ENCODE results near the gene DYNLL2.
A peak's percentile ranks its signal among the peaks of the same experiment; 100 is the strongest.
"Not testable (repeated sequence)": the region's sequence is repeated elsewhere in the genome, so short reads cannot be mapped to it uniquely, and the experiment has no call there.

Gene DYNLL2

GRCh38 chr17:58107306-58107705 lies 24.1 kb downstream of the DYNLL2 start:
- DNase-seq, result no peak

GRCh38 chr17:58109197-58109596 lies 26.0 kb downstream of the DYNLL2 start:
- no peak for DNase-seq

GRCh38 chr17:58110012-58110411 lies 26.8 kb downstream of the DYNLL2 start:
- no peak for DNase-seq

- no peak for DNase-seq
These were observed 28.5 kb downstream of the DYNLL2 start for GRCh38 chr17:58111676-58112075.

- DNase-seq, result peak; percentile 27
These were observed 29.9 kb downstream of the DYNLL2 start for GRCh38 chr17:58112970-58113631.

GRCh38 chr17:58113947-58114346 lies 30.7 kb downstream of the DYNLL2 start:
- DNase-seq, result no peak

GRCh38 chr17:58117382-58117781 lies 34.2 kb downstream of the DYNLL2 start:
- DNase-seq, result no peak

- no peak for DNase-seq
These were observed 36.3 kb downstream of the DYNLL2 start for GRCh38 chr17:58119491-58119890.

GRCh38 chr17:58120195-58120822 lies 37.1 kb downstream of the DYNLL2 start:
- DNase-seq, result no peak

GRCh38 chr17:58121925-58122324 lies 38.7 kb downstream of the DYNLL2 start:
- DNase-seq, result no peak

GRCh38 chr17:58127846-58128245 lies 44.6 kb downstream of the DYNLL2 start:
- DNase-seq, result no peak

GRCh38 chr17:58132697-58133096 lies 49.5 kb downstream of the DYNLL2 start:
- DNase-seq, result not testable (repeated sequence)

- no peak for DNase-seq
These were observed 53.6 kb downstream of the DYNLL2 start for GRCh38 chr17:58136669-58137279.

- DNase-seq, result no peak
These were observed 58.3 kb downstream of the DYNLL2 start for GRCh38 chr17:58141505-58141904.

GRCh38 chr17:58143335-58143734 lies 60.1 kb downstream of the DYNLL2 start:
- DNase-seq, result not testable (repeated sequence)

GRCh38 chr17:58144801-58145200 lies 61.6 kb downstream of the DYNLL2 start:
- DNase-seq, result no peak
